22Rv1 (cell line): ENCODE measurements around the gene PSMD7.

ENCODE experiments used
- ZFX ChIP-seq: fragments of 450-650 bp; IDR thresholded peaks from 2 replicates; pipeline ENCODE4 v1.6.1; 2017; ENCODE audit warnings: antibody characterized with exemption, borderline replicate concordance
- TF ChIP-seq, protein P1 (sequence below): fragments of 450-650 bp; IDR thresholded peaks from 2 replicates; pipeline ENCODE4 v1.5.1; 2017; ENCODE audit warnings: mild to moderate bottlenecking

GRCh38 chr16:74309789-74310781 is 13.5 kb downstream of the PSMD7 start:
- TF ChIP-seq, protein P1, sequence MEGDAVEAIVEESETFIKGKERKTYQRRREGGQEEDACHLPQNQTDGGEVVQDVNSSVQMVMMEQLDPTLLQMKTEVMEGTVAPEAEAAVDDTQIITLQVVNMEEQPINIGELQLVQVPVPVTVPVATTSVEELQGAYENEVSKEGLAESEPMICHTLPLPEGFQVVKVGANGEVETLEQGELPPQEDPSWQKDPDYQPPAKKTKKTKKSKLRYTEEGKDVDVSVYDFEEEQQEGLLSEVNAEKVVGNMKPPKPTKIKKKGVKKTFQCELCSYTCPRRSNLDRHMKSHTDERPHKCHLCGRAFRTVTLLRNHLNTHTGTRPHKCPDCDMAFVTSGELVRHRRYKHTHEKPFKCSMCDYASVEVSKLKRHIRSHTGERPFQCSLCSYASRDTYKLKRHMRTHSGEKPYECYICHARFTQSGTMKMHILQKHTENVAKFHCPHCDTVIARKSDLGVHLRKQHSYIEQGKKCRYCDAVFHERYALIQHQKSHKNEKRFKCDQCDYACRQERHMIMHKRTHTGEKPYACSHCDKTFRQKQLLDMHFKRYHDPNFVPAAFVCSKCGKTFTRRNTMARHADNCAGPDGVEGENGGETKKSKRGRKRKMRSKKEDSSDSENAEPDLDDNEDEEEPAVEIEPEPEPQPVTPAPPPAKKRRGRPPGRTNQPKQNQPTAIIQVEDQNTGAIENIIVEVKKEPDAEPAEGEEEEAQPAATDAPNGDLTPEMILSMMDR: peak; percentile 88
- no peak for TF ChIP-seq ZFX
